ENCODE measurements around the gene MYO9B.
"Not testable (repeated sequence)": the region's sequence is repeated elsewhere in the genome, so short reads cannot be mapped to it uniquely, and the experiment has no call there.

The MYO9B gene

DNA sequence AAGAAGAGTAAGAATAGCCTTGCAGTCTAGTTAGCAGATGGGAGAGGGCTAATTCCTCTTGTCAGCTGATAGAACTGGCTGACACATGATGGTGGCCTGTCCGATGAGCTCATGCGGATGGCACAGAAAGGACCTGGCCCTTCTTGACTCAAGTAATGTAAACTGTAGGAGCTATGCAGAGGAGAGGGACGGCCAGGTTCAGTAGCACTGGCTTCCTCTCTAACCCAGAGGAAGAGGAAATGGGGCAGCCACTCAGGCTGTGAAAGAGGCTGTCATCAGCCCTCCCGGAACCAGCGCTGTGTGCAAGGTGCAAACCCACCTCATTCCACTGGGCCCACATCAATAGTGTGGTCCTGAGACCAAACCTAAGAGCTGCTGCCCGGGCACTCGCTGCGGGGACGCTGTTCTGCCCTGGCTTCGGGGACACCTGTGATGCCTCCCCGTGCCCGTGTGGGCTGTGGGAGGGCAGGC, 108.8 kb downstream of the MYO9B start:
- peak; percentile 70 for DNase-seq

DNA sequence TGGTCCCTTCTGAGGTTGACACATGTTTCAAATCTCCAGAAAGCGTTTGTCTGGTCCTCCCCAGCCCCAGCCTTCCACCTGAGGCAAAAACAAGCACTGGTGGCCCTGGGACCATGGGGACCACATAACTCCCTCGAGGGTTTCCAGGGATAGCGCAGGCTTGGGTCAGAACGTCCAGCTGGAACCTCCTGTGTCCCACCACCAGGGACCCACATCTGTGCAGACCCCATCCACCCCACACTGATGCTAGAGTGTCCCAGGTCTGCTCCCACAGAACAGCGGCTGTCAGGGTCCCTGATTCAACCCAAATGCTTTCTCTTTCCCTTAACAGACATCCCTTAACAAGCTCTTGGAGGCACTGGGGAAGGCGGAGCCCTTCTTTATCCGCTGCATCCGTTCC, 110.0 kb downstream of the MYO9B start:
- no peak for DNase-seq

DNA sequence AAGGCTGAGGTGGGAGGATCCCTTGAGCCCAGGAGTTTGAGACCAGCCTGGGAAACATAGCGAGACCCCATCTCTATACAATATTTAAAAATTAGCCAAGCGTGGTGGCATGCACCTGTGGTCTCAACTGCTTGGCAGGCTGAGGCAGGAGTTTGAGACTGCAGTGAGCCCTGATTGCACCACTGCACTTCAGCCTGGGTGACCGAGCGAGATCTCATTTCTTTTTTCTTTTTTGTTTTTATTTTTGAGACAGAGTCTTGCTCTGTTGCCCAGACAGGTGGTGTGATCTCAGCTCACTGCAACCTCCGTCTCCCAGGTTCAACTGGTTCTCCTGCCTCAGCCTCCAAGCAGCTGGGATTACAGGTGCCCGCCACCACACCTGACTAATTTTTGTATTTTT, 116.2 kb downstream of the MYO9B start:
- not testable (repeated sequence) for DNase-seq

DNA sequence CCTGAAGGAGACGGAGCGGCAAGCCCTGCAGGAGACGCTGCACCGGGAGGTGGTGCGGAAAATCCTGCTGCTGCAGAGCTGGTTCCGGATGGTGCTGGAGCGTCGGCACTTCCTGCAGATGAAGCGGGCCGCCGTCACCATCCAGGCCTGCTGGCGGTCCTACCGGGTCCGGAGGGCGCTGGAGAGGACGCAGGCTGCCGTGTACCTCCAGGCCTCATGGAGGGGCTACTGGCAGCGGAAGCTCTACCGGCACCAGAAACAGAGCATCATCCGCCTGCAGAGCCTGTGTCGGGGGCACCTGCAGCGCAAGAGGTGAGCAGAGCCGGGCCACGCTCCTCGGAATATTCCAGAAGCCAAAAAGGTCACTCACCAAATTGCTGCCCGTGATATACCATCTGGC, 117.2 kb downstream of the MYO9B start:
- no peak for DNase-seq

DNA sequence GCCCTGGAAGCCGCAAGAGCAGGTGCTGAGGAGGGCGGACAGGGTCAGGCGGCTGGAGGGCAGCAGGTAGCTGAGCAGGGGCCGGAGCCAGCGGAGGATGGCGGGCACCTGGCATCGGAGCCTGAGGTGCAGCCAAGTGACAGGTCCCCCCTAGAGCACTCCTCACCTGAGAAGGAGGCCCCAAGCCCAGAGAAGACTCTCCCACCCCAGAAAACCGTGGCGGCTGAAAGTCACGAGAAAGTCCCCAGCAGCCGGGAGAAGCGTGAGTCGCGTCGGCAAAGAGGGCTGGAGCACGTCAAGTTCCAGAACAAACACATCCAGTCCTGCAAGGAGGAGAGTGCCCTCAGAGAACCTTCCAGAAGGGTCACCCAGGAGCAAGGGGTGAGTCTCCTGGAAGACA, 119.0 kb downstream of the MYO9B start:
- no peak for DNase-seq

DNA sequence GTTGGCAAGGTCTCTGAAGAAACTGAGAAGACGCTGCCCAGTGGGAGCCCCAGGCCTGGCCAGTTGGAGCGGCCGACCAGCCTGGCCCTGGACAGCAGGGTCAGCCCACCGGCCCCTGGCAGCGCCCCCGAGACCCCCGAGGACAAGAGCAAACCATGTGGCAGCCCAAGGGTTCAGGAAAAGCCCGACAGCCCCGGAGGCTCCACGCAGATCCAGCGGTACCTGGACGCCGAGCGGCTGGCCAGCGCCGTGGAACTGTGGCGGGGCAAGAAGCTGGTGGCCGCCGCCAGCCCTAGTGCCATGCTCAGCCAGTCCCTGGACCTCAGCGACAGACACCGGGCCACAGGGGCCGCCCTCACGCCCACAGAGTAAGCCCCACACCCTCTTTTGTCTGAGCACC, 119.5 kb downstream of the MYO9B start:
- no peak for DNase-seq

DNA sequence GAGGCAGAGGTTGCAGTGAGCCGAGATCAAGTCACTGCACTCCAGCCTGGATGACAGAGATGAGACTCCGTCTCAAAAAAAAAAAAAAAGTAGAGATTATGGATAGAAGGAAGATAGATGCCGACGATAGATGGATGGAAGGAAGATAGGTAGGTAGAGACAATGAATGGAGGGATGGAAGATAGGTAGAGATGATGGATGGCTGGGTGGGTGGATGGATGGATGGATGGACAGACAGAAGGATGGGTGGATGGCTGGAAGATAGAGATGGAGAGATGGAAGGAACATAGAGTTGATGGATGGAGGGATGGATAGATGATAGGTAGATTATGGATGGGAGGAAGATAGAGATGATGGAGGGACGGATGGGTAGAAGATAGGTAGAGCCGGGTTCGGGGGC, 121.0 kb downstream of the MYO9B start:
- no peak for DNase-seq

DNA sequence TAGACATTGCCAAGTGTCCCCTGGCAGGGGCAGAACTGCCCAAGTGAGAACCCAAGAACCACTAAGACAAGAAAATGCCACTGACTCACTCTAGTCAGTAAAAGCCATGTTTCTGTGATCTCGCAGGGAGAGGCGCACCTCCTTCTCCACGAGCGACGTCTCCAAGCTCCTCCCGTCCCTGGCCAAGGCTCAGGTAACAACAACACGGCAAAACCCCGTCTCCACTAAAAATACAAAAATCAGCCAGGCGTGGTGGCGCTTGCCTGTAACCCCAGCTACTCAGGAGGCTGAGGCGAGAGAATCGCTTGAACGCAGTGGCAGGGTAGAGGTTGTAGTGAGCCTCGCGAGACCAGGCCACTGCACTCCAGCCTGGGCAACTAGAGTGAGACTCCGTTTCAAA, 122.1 kb downstream of the MYO9B start:
- DNase-seq: no peak

DNA sequence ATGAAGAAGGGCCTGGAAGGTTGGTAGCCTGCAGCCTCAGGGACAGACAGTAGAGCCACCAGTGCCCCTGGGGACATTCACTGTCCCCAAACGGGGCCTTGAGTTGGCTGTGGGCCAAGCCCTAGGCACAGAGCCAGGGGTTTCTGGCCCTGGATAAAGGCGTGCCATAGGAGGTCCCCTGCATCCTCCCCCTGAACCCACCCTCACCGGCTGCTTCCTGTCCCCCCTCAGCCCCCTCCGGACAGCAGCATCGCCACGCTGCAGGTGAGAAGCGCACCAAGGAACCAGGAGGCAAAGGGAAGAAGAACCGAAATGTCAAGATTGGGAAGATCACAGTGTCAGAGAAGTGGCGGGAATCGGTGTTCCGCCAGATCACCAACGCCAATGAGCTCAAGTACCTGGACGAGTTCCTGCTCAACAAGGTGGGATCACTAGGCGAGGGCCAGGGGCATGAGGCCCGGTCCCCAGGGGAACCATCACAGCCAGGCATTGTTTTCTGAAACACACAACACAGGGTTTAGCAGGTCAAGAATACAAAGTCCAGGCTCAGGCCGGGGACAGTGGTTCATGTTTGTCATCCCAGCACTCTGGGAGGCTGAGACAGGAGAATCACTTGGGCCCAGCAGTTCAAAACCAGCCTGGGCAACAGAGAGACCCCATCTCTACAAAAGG, 125.0 kb downstream of the MYO9B start:
- no peak for DNase-seq

DNA sequence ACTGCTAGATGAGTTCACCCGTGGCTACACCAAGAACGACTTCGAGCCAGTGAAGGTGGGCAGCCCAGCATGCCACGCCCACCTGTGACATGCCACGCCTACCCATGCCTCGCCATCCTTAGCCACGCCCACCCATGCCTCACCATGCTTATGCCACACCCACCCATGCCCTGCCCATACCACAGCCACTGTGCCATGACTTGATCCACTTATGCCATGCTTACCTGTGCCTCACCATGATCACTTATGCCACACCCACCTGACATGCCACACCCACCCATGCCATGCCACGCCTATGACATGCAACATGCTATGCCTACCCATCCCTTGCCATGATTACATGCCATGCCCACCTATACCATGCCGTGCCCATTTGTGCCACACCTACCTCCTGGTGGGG, 126.7 kb downstream of the MYO9B start:
- no peak for DNase-seq

DNA sequence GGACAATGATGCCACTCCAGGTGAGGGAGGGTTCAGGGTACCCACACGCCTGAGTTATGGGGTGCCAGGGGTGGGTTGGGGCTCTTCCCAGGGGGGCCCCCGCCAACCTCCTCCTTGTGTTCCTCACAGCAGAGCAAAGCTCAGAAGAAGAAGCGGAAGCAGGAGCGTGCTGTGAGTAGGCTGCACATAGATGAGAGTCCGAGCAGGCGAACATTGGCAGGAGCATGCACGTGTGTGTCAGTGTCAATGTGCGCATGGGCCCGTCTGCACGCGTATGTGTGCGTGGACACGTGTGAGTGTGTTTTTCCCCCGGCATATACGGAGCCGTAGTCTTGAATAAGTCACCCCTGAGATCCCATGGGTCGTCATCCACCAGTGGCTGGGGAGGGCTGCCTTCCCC, 127.1 kb downstream of the MYO9B start:
- DNase-seq: no peak

DNA sequence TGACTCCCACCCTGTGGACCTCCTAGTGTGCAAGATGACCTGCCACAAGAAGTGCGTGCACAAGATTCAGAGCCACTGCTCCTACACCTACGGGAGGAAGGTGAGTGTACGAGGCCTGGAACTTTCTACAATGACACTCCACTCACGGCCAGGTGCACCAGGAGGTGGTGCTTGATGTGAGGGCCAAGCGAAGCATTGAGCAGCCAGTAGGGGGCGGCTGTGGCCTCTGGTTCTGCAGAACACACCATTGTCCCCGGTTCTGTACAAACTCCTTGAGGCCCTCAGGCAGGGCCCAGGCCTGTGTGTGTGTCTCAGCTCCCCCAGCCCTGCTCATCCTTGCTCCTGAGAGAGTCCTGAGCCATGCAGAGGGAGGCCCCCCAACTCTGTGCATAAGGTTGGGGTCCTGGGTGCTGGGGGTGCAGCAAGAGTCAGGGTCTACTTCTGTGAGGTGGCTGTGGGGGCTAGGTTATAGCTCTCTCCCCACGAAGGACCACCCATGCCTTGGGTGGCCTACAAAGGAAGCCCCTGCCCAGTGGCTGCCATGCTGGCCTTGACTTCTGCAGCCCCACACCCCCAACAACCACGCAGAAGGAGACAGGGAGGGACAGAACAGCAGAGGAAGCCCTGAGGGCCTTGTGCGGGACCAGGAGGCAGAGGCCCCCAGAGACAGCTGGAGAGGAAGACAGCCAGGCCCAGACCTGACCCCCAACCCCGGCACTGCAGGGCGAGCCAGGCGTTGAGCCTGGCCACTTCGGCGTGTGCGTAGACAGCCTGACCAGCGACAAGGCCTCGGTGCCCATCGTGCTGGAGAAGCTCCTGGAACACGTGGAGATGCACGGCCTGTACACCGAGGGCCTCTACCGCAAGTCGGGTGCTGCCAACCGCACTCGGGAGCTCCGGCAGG, 129.9 kb downstream of the MYO9B start:
- DNase-seq: peak; percentile 57

DNA sequence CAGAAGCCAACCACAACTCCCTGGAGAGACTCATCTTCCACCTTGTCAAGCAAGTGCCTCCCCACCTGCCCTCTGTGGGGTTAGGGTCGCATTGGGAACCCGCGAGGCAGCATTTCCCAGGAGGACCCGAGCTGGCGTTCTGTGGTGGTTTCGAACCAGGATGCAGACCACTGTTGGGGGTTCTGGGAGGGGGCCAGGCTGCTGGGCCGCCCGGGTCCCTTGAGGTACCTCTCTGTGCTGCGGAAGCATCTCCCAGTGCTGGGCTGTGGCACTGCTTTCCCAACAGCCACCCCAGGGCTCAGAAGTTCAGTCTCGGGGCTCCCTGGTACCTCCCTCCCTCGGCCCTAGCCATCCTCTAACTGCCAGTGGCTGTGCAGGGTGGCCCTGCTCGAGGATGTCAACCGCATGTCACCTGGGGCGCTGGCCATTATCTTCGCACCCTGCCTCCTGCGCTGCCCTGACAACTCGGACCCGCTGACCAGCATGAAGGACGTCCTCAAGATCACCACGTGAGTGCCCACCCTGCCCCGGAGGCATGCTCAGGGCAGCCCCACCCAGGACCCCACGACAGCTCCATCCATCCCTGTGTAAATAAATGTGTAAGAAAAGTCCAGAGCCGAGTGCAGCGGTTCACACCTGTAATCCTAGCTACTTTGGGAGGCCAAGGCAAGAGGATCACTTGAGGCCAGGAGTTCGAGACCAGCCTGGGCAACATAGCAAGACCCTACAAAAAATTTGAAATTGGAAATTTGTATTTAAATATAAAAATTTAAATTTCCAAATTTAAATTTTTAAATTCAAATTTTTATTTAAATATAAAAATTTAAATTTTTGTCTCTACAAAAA, 131.4 kb downstream of the MYO9B start:
- no peak for DNase-seq

DNA sequence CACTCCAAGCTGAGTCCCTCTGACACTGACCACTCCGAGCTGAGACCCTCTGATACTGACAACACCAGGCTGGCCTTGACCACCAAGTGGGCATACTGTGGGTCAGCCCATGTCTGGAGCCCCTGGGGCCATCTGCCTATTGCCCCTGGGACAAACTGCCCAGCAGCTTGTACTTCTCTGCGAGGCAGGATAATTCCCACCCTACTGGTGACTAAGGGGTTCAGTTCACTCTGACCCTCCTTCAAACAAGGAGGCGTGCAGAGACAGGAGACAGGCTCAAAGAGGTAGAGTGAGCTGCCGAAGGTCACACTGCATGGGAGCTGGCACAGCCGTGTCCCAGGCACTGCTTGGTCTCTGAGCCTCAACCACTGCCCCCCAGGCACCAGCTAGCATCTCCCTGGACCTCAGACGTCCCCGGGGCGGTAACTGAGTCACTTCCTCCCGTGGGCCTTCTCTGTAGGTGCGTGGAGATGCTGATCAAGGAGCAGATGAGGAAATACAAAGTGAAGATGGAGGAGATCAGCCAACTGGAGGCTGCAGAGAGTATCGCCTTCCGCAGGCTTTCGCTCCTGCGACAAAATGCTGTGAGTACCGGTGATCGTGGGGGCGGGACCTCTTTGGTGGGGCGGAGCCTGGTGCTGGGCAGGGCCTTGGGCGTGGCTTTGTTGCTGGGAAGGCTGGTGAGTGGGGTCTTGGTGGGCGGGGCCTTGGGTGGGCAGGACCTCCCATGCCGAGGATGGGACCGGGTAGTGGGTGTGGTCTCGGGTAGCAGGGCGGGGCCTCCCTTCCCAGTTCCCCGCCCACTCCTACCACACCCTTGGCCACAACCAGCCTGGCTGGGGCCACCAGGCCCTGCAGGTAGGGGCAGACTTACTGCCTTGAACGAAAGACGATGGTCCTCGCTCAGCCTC, 133.8 kb downstream of the MYO9B start:
- DNase-seq: no peak

DNA sequence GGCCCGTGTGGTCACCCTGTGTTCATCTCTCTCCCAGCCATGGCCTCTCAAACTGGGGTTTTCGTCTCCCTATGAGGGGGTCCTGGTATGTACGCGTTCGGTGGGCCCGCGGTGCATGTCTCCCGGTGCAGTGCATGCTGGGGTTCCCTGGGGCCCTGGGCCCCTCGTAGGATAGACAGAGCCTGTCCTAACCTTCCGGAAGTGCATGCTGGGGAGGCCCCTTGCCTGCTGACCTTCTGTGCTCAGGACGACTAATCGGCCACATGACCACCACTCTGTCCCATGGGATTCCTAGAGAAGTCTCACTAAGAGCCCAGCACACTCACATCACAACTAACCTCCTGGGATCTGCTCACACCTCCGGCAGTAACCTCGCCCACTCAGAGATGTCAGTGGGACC, 134.7 kb downstream of the MYO9B start:
- DNase-seq: no peak

DNA sequence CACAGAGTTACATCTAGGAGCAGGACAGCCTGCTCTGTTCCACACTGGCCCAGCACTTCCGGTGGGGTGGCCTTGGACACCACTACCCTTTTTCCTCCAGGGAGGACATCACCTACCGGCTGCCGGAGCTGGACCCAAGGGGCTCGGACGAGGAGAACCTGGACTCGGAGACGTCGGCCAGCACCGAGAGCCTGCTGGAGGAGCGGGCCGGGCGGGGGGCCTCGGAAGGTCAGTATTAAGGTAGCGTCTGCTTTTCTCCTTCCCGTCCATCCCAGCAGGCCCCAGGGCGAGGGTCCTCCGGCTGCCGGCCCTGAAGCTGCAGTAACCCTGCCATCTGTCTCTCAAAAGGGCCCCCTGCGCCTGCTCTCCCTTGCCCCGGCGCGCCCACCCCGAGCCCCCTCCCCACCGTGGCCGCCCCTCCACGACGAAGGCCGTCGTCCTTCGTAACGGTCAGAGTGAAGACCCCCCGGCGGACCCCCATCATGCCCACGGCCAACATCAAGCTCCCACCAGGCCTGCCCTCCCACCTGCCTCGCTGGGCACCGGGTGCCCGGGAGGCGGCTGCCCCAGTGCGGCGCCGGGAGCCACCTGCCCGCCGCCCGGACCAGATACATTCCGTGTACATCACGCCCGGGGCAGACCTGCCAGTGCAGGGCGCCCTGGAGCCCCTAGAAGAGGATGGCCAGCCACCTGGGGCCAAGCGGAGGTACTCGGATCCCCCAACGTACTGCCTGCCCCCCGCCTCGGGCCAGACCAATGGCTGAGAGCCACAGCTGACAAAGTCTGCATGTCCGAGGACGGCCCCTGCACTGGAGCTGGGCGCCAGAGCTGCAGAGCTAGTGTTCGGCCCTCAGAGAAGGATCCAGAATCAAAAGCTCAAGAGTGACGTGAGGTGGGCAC, 136.2 kb downstream of the MYO9B start:
- DNase-seq: no peak

DNA sequence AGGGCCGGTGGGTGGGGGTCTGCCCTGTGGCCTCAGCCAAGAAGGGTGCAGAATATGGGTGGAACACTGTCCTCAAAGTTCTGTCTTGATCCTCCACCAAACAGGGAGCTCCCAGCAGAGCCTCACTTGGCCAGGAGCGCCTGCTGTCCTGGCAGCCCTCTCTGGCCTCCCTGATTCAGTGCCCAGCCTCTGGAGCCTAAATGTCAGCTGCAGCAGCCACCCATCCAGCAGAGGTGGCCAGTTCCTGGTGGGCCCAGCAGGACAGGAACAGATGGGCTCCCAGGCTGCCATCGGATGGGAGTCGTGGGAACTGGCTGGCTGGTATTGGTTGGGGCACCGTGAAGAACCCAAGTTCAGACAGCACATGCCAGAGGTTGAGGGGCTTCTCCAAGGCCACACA, 137.8 kb downstream of the MYO9B start:
- DNase-seq: no peak

DNA sequence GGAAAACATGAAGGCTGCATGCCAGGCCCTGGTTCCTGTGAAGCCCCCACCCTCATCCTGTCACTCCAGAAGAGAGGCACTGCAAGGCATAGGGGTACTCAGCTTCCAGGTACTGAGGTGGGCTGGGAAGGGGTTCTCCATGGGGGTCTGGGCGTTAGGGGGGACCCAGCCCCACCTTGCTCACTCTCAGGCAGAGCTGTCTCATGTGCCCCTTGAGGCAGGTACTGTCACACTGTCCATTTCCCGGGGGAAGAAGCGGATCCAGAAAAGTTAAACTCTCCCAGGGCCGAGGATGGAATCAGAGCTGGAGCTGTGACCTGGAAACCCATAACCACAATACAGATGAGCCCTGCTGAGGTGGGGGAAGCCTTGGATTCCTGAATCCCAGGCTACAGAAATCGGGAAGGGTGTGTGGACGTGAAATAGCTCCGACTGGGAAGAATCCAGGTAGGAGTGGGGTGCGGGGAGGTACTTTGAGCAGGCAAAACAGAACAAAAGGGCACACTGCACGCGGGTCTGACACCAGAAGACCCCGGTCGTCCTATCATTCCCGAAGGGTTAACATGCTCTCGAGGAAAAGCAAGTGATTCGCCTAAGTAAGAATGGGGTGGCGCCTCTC, 139.0 kb downstream of the MYO9B start:
- DNase-seq: no peak

DNA sequence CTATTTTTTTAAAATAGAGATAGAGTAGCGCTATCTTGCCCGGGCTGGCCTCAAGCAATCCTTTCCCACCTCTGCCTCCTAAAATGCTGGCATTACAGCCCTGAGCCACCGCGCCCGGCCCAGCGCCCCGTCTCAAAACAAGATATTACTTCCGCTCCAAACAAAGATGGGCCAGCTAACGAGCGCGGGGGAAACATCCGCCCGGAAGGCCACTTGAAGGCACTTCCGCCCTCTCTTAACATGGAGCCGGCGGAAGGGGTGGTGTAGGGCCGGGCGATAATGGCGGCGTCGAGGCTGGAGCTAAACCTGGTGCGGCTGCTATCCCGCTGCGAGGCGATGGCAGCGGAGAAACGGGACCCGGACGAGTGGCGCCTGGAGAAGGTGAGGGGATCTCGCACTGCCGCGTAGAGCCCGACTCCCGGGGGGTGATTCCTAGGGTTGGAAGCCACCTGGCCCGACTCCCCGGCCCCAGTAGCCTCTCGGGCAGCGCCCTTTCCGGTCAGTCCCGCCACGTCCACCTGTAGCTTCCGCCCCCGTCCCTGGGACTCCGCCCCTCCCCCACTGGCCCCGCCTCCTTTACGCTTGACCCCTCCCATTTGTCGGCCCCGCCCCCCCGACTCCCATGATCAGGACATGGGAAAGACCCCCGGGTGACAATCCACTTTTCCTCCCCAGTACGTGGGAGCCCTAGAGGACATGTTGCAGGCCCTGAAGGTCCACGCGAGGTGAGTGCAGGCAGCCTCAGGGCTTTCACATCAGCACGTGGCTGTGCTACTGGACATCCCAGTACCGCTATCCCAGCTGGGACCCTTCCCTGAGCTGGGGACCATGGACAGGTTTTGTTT, 139.8 kb downstream of the MYO9B start, which contains the start of gene USE1:
TSS of gene USE1 (plus strand) at position 231 of the 845 bp plus-strand sequence. CDS start at position 280, 49 bp downstream.
- peak; percentile 87 for DNase-seq

Measured in activated gamma-delta T cell treated with Interleukin-2 at 50 U/mL for 16 hours (primary cell).